Esophagus squamous epithelium (tissue), 4 donors: Measurements from ENCODE around the gene LCE6A.

Source experiments
- CTCF ChIP-seq, 6 experiments: fragments of 450-650 bp in 4 of 6; fragments of 200-600 bp in 2 of 6; sonication (generic) in 2 of 6; IDR thresholded peaks; one replicate each; pipeline ENCODE4 v1.5.1; 2016 to 2019; ENCODE audit warnings: antibody characterized with exemption in 6 of 6, mild to moderate bottlenecking in 4 of 6, moderate library complexity in 4 of 6
- POLR2A ChIP-seq, 4 donors: fragments of 450-650 bp; IDR thresholded peaks; one replicate each; pipeline ENCODE4 v1.6.1; 2017; ENCODE audit warnings: antibody characterized with exemption in 4 of 4, mild to moderate bottlenecking in 4 of 4, moderate library complexity in 3 of 4

GRCh38 chr1:152811050-152811449 is 31.6 kb upstream of the LCE6A start:
- TF ChIP-seq CTCF (IDR thresholded peaks at IDR 0.05), result no peak
- TF ChIP-seq POLR2A (IDR thresholded peaks at IDR 0.05), result no peak
